Neutrophil (primary cell): ENCODE results near the gene PTPRD.

Experiments used
- H3K27ac ChIP-seq: fragments of 200-600 bp; sonication (generic); 2 replicates; pipeline ENCODE4 v1.5.1; 2016; ENCODE audit warnings: mild to moderate bottlenecking, moderate library complexity
- H3K27me3 ChIP-seq: fragments of 200-600 bp; sonication (generic); 2 replicates; pipeline ENCODE4 v1.6.0; 2016; ENCODE audit warnings: mild to moderate bottlenecking
- H3K36me3 ChIP-seq: fragments of 200-600 bp; sonication (generic); 2 replicates; pipeline ENCODE4 v1.5.1; 2017
- H3K4me1 ChIP-seq, 2 experiments: fragments of 200-600 bp in 1 of 2; sonication (generic) in 1 of 2; 1 replicate in 1 of 2; 2 replicates in 1 of 2; pipeline versions ENCODE4 v1.5.1 to v1.6.1; 2013 to 2016; ENCODE audit warnings: low read depth in 1 of 2, low read length in 1 of 2, mild to moderate bottlenecking in 1 of 2, moderate library complexity in 1 of 2; ENCODE audit not compliant: control insufficient read depth in 1 of 2, insufficient read depth in 1 of 2
- H3K4me3 ChIP-seq, 2 experiments: fragments of 200-600 bp in 1 of 2; sonication (generic) in 1 of 2; 1 replicate in 1 of 2; 2 replicates in 1 of 2; pipeline ENCODE4 v1.5.1; 2013 to 2016; ENCODE audit warnings: low read depth in 1 of 2, low read length in 1 of 2, mild to moderate bottlenecking in 1 of 2, moderate library complexity in 1 of 2
- H3K9me3 ChIP-seq: fragments of 200-600 bp; sonication (generic); 2 replicates; pipeline ENCODE4 v1.5.1; 2016
- CTCF ChIP-seq: fragments of 200-600 bp; sonication (generic); IDR thresholded peaks from 2 replicates; pipeline ENCODE4 v1.5.1; 2016; ENCODE audit warnings: antibody characterized with exemption

The PTPRD gene

GRCh38 chr9:10255758-10256157, 357.0 kb downstream of the PTPRD start:
- no peak for TF ChIP-seq CTCF
- no peak overlapping the region for H3K27ac ChIP-seq
- no peaks in the 10 kb centered on the region for H3K36me3 ChIP-seq
- no peaks in the 10 kb centered on the region for H3K9me3 ChIP-seq
- H3K27me3 ChIP-seq = no peaks in the 10 kb centered on the region
- no peak overlapping the region for H3K4me3 ChIP-seq
- no peaks in the 10 kb centered on the region for H3K4me1 ChIP-seq

- Histone ChIP-seq H3K27me3 (no peaks in the 10 kb centered on the region), H3K4me1 (no peaks in the 10 kb centered on the region), H3K4me3 (no peak overlapping the region), H3K27ac (no peak overlapping the region), H3K36me3 (no peaks in the 10 kb centered on the region), H3K9me3 (no peaks in the 10 kb centered on the region)
- TF ChIP-seq CTCF = no peak
These were observed 358.5 kb downstream of the PTPRD start for GRCh38 chr9:10254338-10254737.

- Histone ChIP-seq H3K36me3 (no peaks in the 10 kb centered on the region), H3K9me3 (no peaks in the 10 kb centered on the region), H3K4me3 (no peak overlapping the region), H3K27me3 (no peaks in the 10 kb centered on the region), H3K27ac (no peak overlapping the region), H3K4me1 (no peaks in the 10 kb centered on the region)
- TF ChIP-seq CTCF = no peak
These were observed 359.5 kb downstream of the PTPRD start for GRCh38 chr9:10253341-10253740.

- no peaks in the 10 kb centered on the region for H3K27me3 ChIP-seq
- no peaks in the 10 kb centered on the region for H3K4me1 ChIP-seq
- no peaks in the 10 kb centered on the region for H3K9me3 ChIP-seq
- no peak overlapping the region for H3K27ac ChIP-seq
- no peaks in the 10 kb centered on the region for H3K36me3 ChIP-seq
- TF ChIP-seq CTCF = no peak
- H3K4me3 ChIP-seq = no peak overlapping the region
These were observed 360.6 kb downstream of the PTPRD start for GRCh38 chr9:10252174-10252573.

- no peak overlapping the region for H3K27ac ChIP-seq
These were observed 361.3 kb downstream of the PTPRD start for GRCh38 chr9:10251490-10251889.

More at GRCh38 chr9:10251490-10251889, 361.3 kb downstream of the PTPRD start:
- Histone ChIP-seq H3K9me3 (no peaks in the 10 kb centered on the region), H3K36me3 (no peaks in the 10 kb centered on the region), H3K4me3 (no peak overlapping the region), H3K4me1 (no peaks in the 10 kb centered on the region), H3K27me3 (no peaks in the 10 kb centered on the region)
- TF ChIP-seq CTCF = no peak
